ENCODE results near the gene SLC16A2. TPM values are rescaled to one million over a fixed set of nuclear protein-coding genes. Genes with fewer than 3 reads are reported as not detected.
"Not testable (repeated sequence)": the region's sequence is repeated elsewhere in the genome, so short reads cannot be mapped to it uniquely, and the experiment has no call there.

SLC16A2 gene
- polyA plus RNA-seq, 5 donors, result 21.8 to 29.2 (median 27.0) TPM

- no peak for DNase-seq
These were observed 84.1 kb downstream of the SLC16A2 start for GRCh38 chrX:74505437-74505836.

GRCh38 chrX:74506317-74507115, 85.2 kb downstream of the SLC16A2 start:
- no peak for DNase-seq

DNA sequence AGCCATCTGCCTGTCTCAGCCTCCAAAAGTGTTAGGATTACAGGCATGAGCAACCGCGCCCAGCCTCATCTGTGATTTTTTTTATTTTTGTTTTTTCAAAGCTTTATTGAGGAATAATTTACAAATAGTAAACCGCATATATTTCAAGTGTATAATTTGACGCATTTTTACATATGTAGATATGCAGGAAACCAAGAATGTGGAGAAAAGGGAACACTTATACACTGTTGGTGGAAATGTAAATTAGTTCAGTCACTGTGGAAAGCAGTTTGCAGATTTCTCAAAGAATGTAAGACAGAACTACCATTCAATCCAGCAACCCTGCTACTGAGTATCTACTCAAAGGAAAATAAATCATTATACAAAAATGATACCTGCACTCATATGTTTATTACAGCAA, 85.9 kb downstream of the SLC16A2 start:
- no peak for DNase-seq

DNA sequence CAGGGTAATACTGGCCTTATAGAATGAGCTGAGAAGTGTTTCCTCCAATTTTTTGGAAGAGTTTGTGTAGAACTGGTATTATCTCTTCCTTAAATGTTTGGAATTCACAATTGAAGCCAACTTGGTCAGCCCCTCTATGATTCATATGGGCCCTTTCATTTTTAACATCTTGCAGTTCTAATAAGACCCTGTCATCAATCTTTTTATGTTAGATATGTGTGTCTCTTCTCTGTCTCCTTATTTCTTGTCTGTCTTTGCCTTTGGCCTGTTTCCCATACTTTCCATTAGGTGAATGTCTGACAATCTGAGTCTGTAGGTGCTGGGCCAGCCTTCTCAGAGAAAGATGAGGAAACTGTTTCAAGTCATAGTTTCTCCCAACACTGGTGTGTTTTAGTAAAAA, 88.7 kb downstream of the SLC16A2 start:
- DNase-seq, result no peak

DNA sequence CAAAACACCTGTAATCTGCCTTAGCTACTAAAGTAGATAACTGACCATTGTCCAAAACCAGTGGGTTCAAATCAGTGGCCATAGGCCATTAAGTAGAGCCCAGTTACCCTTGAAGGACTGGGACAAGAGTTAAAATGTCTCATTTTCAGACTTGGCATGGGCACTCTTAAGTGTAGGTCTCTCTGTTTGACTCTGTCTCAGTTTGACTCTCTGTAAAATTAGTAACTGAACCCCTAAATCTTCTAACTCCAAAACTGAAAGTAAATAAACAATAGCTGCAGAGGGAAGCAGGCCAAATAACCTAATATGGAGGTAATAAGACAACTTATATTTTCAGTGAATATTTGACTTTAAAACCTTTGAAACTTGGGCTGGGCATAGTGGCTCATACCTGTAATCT, 89.1 kb downstream of the SLC16A2 start:
- DNase-seq, result no peak

DNA sequence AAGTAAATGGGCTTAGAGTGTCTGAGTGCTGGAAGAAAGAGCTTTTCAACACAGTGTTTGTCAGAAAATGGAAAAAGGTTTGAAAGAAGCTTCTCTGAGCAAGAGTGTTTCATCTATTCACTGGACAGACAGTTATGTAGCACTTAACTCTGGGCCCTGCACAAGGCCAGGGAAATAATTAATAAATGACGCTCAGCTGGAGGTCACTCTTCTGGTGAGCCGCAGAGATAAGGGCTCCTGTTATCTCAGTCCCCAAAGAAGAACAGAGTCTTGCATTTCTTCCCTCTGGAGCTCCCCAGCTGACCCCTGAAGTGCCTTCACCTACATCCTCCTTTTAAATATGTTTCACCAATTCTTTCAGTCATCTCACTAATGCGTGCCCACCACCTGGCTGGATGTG, 90.4 kb downstream of the SLC16A2 start:
- no peak for DNase-seq

DNA sequence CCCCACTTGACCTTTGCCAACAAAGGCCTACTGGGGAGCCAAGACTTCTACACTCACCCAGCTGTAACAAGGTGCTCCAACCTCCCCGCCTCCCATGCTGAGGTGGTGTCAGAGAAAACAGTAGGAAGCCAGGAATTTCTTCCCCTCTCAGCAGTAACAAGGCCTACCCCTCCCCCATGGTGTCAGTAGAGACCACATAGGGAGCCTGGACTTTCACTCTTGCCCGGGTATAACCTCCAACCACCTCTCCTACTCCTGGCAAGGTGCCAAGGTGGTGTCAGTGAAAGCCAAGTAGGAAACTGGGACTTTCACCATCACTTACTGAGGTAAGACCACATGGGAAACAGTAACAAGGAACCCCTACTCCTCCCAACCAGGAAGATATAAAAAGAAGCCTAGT, 93.1 kb downstream of the SLC16A2 start:
- no peak for DNase-seq

- no peak for DNase-seq
These were observed 94.1 kb downstream of the SLC16A2 start for GRCh38 chrX:74515356-74515755.

DNA sequence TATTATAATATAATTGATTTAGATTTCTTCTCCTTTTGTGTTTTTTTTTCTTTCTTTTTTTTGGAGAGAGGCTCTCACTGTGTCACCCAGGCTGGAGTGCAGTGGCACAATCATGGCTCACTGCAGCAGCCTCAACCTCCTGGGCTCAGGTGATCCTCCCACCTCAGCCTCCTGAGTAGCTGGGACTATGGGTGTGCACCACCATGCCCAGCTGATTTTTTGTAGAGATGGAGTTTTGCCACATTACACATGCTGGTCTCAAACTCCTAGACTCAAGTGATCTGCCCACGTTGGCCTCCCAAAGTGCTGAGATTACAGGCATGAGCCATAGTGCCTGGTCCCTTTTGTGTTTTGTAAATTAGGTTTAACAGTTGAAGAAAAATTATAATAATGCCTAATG, 94.7 kb downstream of the SLC16A2 start:
- not testable (repeated sequence) for DNase-seq

DNA sequence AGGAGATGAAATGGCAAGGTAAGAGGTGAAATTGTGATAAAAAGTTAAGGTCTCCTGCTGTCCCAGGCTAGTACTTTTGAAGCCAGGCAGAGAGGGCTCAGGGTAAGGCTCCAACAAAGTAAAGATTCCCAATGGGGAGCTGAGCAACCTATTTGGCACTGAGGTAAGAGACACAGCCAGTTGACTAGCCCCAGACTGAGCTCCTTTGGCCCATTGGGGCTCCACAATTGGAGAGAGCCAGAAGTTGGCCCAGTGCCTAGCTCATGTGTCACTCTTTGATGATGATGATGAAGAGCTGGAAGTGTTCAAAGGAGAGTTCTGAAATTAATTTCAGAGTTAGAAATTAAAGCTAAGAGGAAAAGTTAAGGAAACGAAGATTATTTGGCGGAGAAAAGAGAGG, 98.6 kb downstream of the SLC16A2 start:
- no peak for DNase-seq

- DNase-seq, result no peak
These were observed 99.0 kb downstream of the SLC16A2 start for GRCh38 chrX:74520291-74520690.

DNA sequence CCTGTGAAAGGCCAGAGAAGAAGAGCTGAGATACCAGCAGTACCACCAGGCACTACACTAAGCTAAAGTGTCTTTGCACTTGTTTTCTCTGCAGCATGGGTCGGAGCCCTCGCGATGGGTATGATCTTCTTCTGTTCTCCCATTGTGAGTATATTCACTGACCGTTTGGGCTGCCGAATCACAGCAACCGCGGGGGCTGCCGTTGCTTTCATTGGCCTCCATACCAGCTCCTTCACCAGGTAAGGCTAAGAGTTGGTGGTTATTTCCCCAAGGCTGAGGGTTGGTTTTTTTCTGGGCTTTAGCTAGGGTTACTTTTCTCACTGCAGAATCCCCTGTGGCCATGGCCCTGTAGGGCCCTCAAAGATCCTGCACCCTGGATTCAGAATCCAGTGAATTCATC, 99.6 kb downstream of the SLC16A2 start:
- no peak for DNase-seq

GRCh38 chrX:74521961-74522751, 100.9 kb downstream of the SLC16A2 start:
- DNase-seq, result peak; percentile 47 to 61

GRCh38 chrX:74523224-74523623, 101.9 kb downstream of the SLC16A2 start:
- DNase-seq, result no peak

- DNase-seq, result no peak
These were observed 102.8 kb downstream of the SLC16A2 start for GRCh38 chrX:74523870-74524735.

DNA sequence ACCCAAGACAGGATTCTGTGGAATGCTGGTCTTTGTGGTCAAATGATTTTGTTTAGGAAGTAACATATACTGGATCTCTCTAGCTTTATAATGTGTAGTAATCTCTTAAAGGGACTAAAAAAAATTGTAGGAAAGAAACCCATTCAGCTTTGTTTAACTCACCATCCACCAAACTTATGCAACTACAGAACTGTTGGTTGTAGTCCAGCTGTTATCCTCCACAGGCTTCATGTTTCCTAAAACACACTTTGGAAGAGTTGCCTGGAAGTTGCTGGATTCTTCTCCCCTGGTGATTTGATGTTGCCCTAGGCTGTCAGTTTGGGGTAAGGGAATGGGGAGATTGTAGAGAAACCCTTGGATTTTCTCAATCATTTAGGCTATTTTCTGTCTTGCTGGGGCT, 103.8 kb downstream of the SLC16A2 start:
- no peak for DNase-seq

DNA sequence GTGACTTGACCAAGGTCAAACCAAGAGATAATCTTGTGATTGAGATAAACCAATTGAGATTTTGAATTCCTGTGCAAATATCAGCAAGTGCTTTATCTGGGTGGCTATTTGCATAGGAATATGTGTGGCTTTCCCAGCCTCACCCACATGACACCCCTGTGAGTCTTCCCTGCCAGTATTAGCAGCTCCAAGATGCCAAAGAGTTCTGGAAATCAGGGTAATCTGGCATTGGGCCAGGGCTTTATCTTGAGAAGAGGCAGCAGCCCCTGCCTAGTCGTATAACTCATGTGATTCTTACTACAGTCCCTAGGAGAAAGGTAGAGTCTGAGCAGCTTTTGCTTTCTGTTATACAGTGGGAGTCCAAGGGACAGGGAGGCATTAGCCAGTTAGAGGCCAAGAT, 105.5 kb downstream of the SLC16A2 start:
- no peak for DNase-seq

DNA sequence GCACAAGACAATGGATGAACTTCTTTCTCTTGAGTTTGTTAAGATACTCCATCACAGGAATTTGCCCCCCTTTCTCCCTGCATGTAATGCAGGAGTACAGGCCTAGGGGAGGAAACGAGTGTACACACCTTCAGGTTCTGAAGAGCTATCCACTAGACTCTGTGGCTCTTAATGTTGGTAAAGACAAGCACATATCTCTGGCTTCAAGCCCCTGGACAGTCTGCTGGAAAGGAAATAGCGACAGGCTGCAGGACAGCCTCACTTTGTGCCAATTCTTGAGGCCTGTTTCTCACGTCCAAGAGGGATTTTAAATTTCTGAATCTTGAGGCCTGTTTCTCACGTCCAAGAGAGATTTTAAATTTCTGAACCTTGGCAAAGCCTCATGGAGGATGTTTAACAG, 106.1 kb downstream of the SLC16A2 start:
- DNase-seq, result no peak

DNA sequence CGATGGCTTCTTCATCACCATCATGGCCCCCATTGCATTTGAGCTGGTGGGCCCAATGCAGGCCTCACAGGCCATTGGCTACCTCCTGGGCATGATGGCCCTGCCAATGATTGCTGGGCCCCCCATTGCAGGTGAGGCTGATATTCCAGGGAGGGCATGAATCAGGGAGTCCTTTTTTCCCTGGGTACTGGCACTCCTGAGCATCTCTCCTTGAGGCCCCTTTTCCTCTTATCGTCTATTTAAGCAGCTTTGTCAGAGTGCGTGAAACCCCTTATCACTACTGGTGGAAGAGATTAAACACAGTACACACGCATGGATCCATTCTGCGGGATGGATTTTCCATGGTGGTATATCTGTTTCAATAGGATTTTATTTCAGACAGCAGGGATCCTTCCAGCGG, 108.0 kb downstream of the SLC16A2 start:
- DNase-seq, result no peak

DNA sequence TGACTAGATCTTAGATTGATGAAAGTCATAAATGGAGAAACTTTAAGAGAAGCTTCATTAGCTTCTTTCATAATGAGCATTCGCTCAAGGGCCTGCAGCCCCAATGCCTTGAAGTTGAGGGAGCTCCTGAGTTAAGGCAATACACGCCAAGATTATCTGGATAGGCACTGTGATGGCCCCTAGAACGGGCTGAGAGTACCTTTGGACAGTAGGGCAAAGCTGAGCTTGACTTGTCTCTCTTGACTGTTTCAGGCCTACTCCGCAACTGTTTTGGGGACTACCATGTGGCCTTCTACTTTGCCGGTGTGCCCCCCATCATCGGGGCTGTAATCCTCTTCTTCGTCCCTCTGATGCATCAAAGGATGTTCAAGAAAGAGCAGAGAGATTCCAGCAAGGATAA, 109.8 kb downstream of the SLC16A2 start:
- DNase-seq, result no peak

DNA sequence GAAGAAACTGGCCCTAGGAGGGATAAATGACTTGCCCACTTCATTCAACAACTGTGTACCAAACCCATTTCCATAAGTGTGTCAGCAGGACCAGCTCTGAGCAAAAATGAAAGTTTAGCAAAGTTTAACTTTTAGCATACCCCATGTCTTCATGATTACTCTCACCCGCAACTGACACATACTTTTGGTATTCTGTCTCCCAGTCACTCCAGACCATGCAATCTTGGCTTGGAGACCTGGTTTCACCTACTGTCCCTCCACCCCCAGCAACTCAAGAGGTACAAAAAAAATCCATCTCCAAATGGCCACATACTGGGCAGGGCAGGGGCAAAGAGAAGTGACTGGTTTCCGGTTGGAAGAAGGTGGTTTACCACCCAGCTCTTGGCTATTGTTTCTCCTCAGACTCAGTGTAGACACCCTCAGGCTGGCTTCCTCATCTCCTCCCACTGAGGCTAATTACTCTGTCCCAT, 113.3 kb downstream of the SLC16A2 start:
- DNase-seq, result no peak

- DNase-seq, result no peak
These were observed 113.8 kb downstream of the SLC16A2 start for GRCh38 chrX:74535086-74535407.

Measured in right lung (tissue), 5 donors.